DOHH2 (cell line): ENCODE measurements around the gene MLXIPL.

Experiments
- H3F3A ChIP-seq: fragments of 200-600 bp; sonication (generic), shearing (Covaris generic); 2 replicates; pipeline ENCODE4 v1.6.0; 2016; ENCODE audit warnings: antibody characterized with exemption, mild to moderate bottlenecking; ENCODE audit not compliant: control insufficient read depth, insufficient read depth
- H3K27ac ChIP-seq: fragments of 200-600 bp; sonication (generic); 2 replicates; pipeline ENCODE4 v1.5.1; 2014; ENCODE audit warnings: low read depth, mild to moderate bottlenecking, low read length, moderate library complexity
- H3K27me3 ChIP-seq: fragments of 200-600 bp; sonication (generic); 2 replicates; pipeline ENCODE4 v1.6.1; 2014; ENCODE audit warnings: mild to moderate bottlenecking, low read length, mixed read lengths; ENCODE audit not compliant: control insufficient read depth
- H3K36me3 ChIP-seq: fragments of 200-600 bp; sonication (generic); 2 replicates; pipeline ENCODE4 v1.6.1; 2014; ENCODE audit warnings: mild to moderate bottlenecking, low read length, moderate library complexity, mixed read lengths; ENCODE audit not compliant: control insufficient read depth
- H3K4me1 ChIP-seq: fragments of 200-600 bp; sonication (generic); 2 replicates; pipeline ENCODE4 v1.6.1; 2014; ENCODE audit warnings: mild to moderate bottlenecking, low read length, mixed read lengths; ENCODE audit not compliant: control insufficient read depth
- H3K4me2 ChIP-seq: fragments of 200-600 bp; sonication (generic); 2 replicates; pipeline ENCODE4 v1.6.0; 2014; ENCODE audit warnings: mild to moderate bottlenecking, low read length, moderate library complexity
- H3K4me3 ChIP-seq: fragments of 200-600 bp; sonication (generic); 2 replicates; pipeline ENCODE4 v1.5.1; 2014; ENCODE audit warnings: mild to moderate bottlenecking, low read length, mixed read lengths
- H3K79me2 ChIP-seq: fragments of 200-600 bp; sonication (generic); 2 replicates; pipeline ENCODE4 v1.6.1; 2014; ENCODE audit warnings: mild to moderate bottlenecking, low read length, mixed read lengths; ENCODE audit not compliant: control insufficient read depth
- H3K9me2 ChIP-seq: fragments of 200-600 bp; sonication (generic); replicated peaks from 2 replicates; pipeline ENCODE4 v1.6.1; 2014; ENCODE audit warnings: mild to moderate bottlenecking, low read length, mixed read lengths; ENCODE audit not compliant: control insufficient read depth
- H3K9me3 ChIP-seq: fragments of 200-600 bp; sonication (generic); 2 replicates; pipeline ENCODE4 v1.6.1; 2014; ENCODE audit warnings: antibody characterized with exemption, low read length, mixed read lengths; ENCODE audit not compliant: control insufficient read depth, insufficient read depth
- H4K20me1 ChIP-seq: fragments of 200-600 bp; sonication (generic); 2 replicates; pipeline ENCODE4 v1.6.0; 2014; ENCODE audit warnings: low read depth, mild to moderate bottlenecking, antibody characterized with exemption, low read length, moderate library complexity; ENCODE audit not compliant: control insufficient read depth, insufficient read depth
- EZH2phosphoT487 ChIP-seq: fragments of 200-600 bp; sonication (generic); IDR thresholded peaks from 2 replicates; pipeline ENCODE4 v1.6.1; 2017; ENCODE audit warnings: borderline replicate concordance, mild to moderate bottlenecking, antibody characterized with exemption, low read length, moderate library complexity, mixed read lengths
- TF ChIP-seq, protein P1 (sequence below): fragments of 200-600 bp; sonication (generic); IDR thresholded peaks from one replicate; pipeline ENCODE4 v1.5.1; 2014; ENCODE audit warnings: antibody characterized with exemption, mild to moderate bottlenecking, low read depth, low read length; ENCODE audit not compliant: poor library complexity, severe bottlenecking

Gene MLXIPL

DNA sequence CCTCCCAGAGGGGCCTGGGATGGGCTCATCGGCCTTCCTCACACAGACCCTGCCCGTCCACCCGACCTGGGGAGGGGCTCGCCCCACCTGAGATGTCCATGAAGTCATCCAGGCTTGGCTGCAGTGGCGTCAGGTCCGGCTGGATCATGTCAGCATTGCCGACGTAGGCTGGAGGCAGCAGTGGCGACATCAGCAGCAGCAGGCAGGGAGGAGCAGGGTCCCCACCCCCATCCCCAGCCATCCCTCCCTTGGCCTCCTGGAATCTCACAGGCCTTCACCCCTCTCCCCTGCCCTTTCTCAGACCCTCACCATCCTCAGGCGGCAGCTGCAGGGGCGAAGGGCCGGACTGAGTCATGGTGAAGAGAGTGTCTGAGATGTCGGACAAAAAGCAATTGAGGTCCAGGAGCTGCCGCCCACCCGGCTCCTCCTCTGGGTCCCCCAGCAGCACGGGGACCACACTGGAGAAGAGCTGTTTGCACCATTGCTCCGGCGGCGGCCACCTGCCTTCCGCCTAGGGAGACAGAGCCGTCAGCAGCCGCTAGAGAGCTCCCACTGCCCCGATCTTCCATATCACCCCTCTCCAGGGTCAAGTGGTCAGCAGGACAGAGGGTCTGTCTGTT lies 18.6 kb downstream of the MLXIPL start:
- no peaks in the 10 kb centered on the region for H3K79me2 ChIP-seq

DNA sequence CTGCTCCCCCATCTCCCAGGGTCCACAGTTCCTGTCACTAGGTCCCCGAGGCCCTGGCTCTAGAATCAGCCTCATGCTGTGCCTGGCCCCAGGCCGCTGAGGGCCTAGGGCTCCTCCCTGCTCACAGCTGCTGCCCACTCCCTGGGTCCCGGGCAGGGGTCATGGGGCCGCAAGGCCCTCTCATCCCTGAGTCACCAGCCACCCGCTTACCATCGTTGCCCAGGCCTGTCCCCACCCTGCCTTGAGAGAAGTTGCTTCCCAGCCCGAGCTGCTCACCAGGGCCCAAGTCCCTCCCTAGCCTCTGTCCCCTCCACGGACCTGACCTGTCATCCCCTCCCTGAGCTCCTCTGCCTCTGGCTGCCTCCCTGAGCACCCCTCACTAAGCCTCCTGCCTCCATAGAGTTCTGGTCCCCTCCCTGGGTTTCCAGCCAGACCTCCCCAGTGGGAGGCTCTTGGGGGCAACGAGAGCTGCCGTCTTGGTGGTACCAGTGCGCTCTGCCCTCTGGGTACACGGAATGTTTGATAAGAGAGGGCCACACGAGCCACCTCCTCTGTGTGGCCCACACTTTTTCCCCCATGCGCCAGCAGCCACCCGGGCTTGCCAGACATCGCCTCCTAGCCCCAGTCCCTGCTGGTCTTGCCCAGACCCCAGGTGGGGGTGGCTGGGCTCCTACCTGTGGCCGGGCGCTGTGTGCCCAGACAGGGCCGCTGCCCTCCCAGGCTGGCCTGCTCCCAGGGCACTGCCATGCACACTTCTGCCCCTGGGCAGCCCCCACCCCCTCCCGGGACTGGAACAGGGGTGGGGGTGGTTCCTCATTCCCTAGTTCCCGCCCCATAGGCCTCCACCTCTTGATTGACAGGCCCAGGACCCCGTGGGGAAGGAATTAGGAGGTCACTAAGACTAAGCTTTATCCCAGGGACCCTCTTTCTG lies 21.3 kb downstream of the MLXIPL start:
- Histone ChIP-seq H4K20me1 (no peaks in the 10 kb centered on the region), H3K36me3 (no peaks in the 10 kb centered on the region), H3K9me2 (no peaks in the 10 kb centered on the region), H3F3A (no peaks in the 10 kb centered on the region), H3K27ac (no peak overlapping the region), H3K4me2 (no peak overlapping the region), H3K4me3 (no peak overlapping the region), H3K9me3 (no peaks in the 10 kb centered on the region), H3K79me2 (no peaks in the 10 kb centered on the region), H3K4me1 (no peaks in the 10 kb centered on the region), H3K27me3 (peaks cover 10% of the 10 kb centered on the region)
- TF ChIP-seq, protein P1, sequence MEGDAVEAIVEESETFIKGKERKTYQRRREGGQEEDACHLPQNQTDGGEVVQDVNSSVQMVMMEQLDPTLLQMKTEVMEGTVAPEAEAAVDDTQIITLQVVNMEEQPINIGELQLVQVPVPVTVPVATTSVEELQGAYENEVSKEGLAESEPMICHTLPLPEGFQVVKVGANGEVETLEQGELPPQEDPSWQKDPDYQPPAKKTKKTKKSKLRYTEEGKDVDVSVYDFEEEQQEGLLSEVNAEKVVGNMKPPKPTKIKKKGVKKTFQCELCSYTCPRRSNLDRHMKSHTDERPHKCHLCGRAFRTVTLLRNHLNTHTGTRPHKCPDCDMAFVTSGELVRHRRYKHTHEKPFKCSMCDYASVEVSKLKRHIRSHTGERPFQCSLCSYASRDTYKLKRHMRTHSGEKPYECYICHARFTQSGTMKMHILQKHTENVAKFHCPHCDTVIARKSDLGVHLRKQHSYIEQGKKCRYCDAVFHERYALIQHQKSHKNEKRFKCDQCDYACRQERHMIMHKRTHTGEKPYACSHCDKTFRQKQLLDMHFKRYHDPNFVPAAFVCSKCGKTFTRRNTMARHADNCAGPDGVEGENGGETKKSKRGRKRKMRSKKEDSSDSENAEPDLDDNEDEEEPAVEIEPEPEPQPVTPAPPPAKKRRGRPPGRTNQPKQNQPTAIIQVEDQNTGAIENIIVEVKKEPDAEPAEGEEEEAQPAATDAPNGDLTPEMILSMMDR, result no peak
- no peak for TF ChIP-seq EZH2phosphoT487

More for the DNA sequence above, 18.6 kb downstream of the MLXIPL start:
- no peaks in the 10 kb centered on the region for H3K9me2 ChIP-seq
- no peaks in the 10 kb centered on the region for H4K20me1 ChIP-seq
- H3K27ac ChIP-seq, result no peak overlapping the region
- H3K4me2 ChIP-seq, result no peak overlapping the region
- H3K9me3 ChIP-seq, result no peaks in the 10 kb centered on the region
- no peaks in the 10 kb centered on the region for H3F3A ChIP-seq
- peaks cover 9% of the 10 kb centered on the region; the same call in 1 of the 2 replicates for H3K27me3 ChIP-seq
- no peaks in the 10 kb centered on the region for H3K36me3 ChIP-seq
- H3K4me1 ChIP-seq, result no peaks in the 10 kb centered on the region
- TF ChIP-seq, protein P1, result no peak
- no peak for TF ChIP-seq EZH2phosphoT487
- H3K4me3 ChIP-seq, result no peak overlapping the region

DNA sequence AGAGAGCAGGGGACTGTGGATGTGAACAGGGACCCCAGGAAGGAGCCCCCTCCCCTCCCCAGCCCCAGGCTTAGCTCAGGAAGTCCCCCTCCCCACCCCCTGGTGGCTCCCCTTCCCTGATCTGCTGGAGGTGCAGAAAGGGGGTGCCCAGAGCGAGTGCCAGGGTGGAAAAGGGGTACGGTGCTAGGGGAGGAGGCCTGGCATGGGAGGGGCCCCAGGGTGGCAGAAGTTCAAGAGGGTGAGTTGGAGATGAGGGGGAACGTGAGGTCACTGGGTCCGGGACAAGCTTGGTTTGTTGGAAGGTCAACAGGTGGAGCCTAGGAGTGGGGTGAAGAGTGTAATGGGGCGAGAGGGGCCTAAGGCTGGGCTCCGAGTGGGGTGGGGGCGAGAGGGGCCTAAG lies 24.4 kb downstream of the MLXIPL start:
- H3K4me2 ChIP-seq, result no peak overlapping the region
- H3K27me3 ChIP-seq, result peaks cover 11% of the 10 kb centered on the region
- no peaks in the 10 kb centered on the region for H3K9me3 ChIP-seq
- H4K20me1 ChIP-seq, result no peaks in the 10 kb centered on the region
- no peak for TF ChIP-seq EZH2phosphoT487
- no peaks in the 10 kb centered on the region for H3K9me2 ChIP-seq
- H3K4me3 ChIP-seq, result no peak overlapping the region
- H3F3A ChIP-seq, result no peaks in the 10 kb centered on the region
- no peak overlapping the region for H3K27ac ChIP-seq
- H3K36me3 ChIP-seq, result no peaks in the 10 kb centered on the region
- H3K4me1 ChIP-seq, result no peaks in the 10 kb centered on the region
- H3K79me2 ChIP-seq, result no peaks in the 10 kb centered on the region
